Superior temporal gyrus (tissue), 1 donor: ENCODE results near the gene PARM1.
A peak's percentile ranks its signal among the peaks of the same experiment; 100 is the strongest.

ENCODE experiments used
- DNase-seq: peaks from one replicate; pipeline ENCODE4 v3.0.0-alpha.2; 2016; ENCODE audit errors: extremely low spot score

Gene PARM1

GRCh38 chr4:74932832-74933561 lies at the start of gene PARM1:
Gene PARM1 (plus strand): TSS chr4:74933116. CDS start chr4:74933328, 212 bp downstream.
- peak; percentile 88 for DNase-seq

- DNase-seq, result no peak
Observed at GRCh38 chr4:74884266-74884665, 48.6 kb upstream of the PARM1 start.

GRCh38 chr4:74886484-74886883 lies 46.4 kb upstream of the PARM1 start:
- DNase-seq, result no peak

- DNase-seq, result no peak
Observed at GRCh38 chr4:74890341-74890740, 42.6 kb upstream of the PARM1 start.

- DNase-seq, result no peak
Observed at GRCh38 chr4:74891037-74891436, 41.9 kb upstream of the PARM1 start.

GRCh38 chr4:74893171-74893570 lies 39.7 kb upstream of the PARM1 start:
- DNase-seq, result no peak

GRCh38 chr4:74896595-74896994 lies 36.3 kb upstream of the PARM1 start:
- DNase-seq, result no peak

GRCh38 chr4:74897386-74897785 lies 35.5 kb upstream of the PARM1 start:
- peak; percentile 48 for DNase-seq

GRCh38 chr4:74900862-74901261 lies 32.1 kb upstream of the PARM1 start:
- DNase-seq, result no peak

GRCh38 chr4:74904509-74905065 lies 28.3 kb upstream of the PARM1 start:
- DNase-seq, result no peak

- DNase-seq, result no peak
Observed at GRCh38 chr4:74906771-74907170, 26.1 kb upstream of the PARM1 start.

- no peak for DNase-seq
Observed at GRCh38 chr4:74919783-74920182, 13.1 kb upstream of the PARM1 start.

- no peak for DNase-seq
Observed at GRCh38 chr4:74920704-74921103, 12.2 kb upstream of the PARM1 start.

- DNase-seq, result no peak
Observed at GRCh38 chr4:74921490-74921889, 11.4 kb upstream of the PARM1 start.

- DNase-seq, result no peak
Observed at GRCh38 chr4:74926007-74926406, 6.9 kb upstream of the PARM1 start.

- no peak for DNase-seq
Observed at GRCh38 chr4:74930162-74930561, 2.8 kb upstream of the PARM1 start.

- no peak for DNase-seq
Observed at GRCh38 chr4:74931376-74931775, 1.5 kb upstream of the PARM1 start.

- no peak for DNase-seq
Observed at GRCh38 chr4:74932010-74932409, 906 bp upstream of the PARM1 start.

GRCh38 chr4:74933562-74934015 lies 673 bp downstream of the PARM1 start:
- DNase-seq, result no peak

- DNase-seq, result peak; percentile 53
Observed at GRCh38 chr4:74934016-74934831, 1.3 kb downstream of the PARM1 start.

GRCh38 chr4:74934888-74935287 lies 2.0 kb downstream of the PARM1 start:
- DNase-seq, result no peak

GRCh38 chr4:74941123-74941522 lies 8.2 kb downstream of the PARM1 start:
- no peak for DNase-seq
